ENCODE data around the gene RRP9.

RRP9 gene

DNA sequence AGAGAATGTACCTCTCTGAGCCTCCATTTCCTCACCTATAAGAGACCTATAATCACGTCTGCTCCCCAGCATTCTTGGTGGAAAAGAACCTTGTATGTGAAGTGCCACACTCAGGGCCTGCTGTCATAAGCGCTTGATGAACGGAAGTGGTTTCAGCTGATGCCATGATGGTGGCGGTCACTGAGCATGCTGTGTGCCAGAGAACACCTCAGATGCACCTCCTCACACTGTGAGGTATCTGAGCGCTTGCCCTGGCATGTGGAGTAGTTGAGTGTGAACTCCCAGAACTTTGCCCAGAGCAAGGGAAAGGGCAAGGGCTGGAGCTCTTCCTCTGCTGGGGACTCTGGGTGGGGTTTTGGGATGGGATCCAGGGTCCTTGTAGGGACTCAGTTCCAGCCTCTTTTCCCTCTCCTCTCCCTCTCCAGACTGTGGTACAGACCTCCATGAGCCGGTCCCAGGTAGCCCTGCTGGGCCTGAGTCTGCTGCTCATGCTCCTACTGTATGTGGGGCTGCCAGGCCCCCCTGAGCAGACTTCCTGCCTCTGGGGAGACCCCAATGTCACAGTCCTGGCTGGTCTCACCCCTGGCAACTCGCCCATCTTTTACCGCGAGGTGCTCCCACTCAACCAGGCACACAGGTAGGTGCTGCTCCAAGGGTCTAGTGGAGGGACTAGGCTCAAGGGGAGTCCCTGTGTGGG, 35.9 kb upstream of the RRP9 start:
- H3K4me3 ChIP-seq (ENCODE audit: low read length): no peak overlapping the region
- TF ChIP-seq, protein P1, sequence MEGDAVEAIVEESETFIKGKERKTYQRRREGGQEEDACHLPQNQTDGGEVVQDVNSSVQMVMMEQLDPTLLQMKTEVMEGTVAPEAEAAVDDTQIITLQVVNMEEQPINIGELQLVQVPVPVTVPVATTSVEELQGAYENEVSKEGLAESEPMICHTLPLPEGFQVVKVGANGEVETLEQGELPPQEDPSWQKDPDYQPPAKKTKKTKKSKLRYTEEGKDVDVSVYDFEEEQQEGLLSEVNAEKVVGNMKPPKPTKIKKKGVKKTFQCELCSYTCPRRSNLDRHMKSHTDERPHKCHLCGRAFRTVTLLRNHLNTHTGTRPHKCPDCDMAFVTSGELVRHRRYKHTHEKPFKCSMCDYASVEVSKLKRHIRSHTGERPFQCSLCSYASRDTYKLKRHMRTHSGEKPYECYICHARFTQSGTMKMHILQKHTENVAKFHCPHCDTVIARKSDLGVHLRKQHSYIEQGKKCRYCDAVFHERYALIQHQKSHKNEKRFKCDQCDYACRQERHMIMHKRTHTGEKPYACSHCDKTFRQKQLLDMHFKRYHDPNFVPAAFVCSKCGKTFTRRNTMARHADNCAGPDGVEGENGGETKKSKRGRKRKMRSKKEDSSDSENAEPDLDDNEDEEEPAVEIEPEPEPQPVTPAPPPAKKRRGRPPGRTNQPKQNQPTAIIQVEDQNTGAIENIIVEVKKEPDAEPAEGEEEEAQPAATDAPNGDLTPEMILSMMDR (IDR thresholded peaks at IDR 0.05; ENCODE audit: insufficient read depth, low read depth, low read length, missing control alignments): no peak
- peak; percentile 55 for DNase-seq (ENCODE audit: low read depth)

DNA sequence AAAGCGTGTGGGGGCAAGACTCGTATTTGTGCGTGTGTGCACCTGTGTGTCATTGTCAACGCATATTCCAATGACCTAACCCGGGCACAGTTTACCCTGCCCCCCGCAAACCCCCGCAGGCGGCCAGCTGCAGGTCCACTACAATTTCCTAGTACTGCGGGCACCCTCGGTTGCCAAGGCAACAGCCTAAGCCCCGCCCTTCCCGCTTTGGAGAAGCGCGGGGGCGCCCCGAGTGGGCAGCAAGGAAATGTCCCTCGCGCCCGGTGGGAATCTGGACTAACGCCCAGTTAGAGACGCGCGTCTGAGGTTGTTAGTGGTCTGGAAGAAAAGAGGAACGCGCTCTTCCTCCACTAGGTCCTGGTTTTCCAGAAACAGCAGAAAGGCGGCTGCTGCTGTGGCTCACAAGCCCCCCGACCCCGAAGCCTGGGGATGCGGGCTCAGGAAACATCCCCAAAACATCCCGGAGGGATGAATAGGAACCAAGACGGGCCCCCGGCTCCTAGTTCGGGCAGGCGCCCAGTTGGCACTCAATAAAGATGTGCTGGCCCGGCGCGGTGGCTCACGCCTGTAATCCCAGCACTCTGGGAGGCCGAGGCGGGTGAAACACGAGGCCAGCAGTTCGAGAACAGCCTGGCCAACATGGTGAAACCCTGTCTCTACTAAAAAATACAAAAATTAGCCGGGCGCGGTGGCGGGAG, 34.3 kb upstream of the RRP9 start:
- H3K4me3 ChIP-seq (ENCODE audit: low read length): no peak overlapping the region
- TF ChIP-seq, protein P1 (IDR thresholded peaks at IDR 0.05; ENCODE audit: insufficient read depth, low read depth, low read length, missing control alignments): no peak
- DNase-seq (ENCODE audit: low read depth): no peak

DNA sequence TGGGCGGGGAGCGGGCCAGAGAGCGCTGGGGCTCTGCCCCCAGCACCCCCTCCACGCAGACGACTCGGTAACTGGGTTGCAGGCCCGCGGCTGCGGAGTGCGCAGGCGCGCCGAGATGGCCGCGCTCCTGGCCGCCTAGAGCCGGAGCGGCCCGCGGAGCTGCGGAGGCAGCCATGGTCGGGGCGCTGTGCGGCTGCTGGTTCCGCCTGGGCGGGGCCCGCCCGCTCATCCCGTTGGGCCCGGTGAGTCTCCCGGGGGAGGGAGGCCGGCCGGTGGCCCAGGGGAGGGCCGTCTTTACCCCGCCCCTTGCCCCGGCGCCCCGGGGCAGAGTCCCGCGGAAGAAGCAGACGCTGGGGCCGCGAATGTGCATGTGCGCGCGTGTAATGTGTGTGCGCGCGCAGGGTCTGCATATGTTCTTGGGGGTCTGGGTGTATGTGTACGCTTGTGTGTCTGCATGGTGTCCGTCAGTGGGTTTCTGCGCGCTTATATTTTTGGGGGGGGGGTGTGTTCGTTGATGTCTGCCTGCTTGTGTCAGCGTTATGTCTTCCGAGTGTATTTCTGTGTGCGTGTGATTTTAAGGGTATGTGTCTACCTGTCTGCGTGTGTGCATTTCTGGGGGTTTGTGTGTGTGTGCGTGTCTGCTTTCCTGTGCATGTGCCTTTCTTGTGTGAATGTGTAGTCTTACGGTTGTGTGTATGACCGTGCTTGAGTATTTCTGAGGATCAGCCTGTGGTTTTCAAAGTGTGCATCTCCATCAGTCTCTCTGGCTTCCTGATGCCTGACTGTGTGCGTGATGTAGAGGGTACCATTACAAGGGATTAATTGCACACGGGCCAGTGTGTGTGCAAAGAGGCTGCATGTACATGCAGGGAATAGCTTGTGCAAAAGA, 33.5 kb upstream of the RRP9 start, which contains the start of gene ABHD14A:
Gene ABHD14A, plus strand, starts transcription at position 102 of the 889 bp plus-strand sequence. Its CDS starts 72 bp downstream, at position 174.
- DNase-seq (ENCODE audit: low read depth): peak; percentile 77
- H3K4me3 ChIP-seq (ENCODE audit: low read length): peak within 1 kb of the TSS; percentile 89
- TF ChIP-seq, protein P1 (IDR thresholded peaks at IDR 0.05; ENCODE audit: insufficient read depth, low read depth, low read length, missing control alignments): no peak

DNA sequence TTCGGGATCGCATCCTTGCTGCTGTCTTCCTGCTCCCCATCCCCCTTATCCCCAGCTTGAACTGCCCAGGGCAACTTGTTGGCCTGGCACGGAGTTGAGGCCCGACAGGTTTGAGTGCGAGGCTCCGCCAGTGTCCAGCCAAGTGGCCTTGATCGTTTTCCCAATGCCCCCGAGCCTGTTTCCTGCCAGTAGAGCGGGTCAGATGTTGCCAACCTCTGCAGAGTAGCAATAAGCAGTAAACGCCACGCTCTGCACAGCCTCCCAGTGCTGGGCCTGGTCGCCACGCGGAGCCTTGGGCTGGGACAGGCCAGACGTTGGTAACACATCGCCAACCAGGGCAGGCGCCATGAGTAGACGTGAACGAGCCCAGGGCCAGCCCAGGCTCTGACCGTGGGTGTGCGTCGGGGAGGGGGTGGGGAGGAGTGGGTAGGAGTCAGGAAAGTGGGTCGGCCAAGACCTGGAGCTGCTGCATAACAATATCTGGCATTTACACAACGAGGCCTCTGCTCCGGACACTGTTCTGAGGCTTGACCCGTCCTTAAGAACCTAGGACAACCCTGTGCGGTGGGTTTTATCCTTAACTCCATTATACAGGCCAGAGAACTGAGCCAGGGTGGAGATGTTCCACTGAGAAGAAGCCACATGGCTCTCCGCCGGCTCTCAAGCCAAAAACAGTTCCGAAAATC, 32.7 kb upstream of the RRP9 start:
- peak overlapping the region; percentile 89 for H3K4me3 ChIP-seq (ENCODE audit: low read length)
- DNase-seq (ENCODE audit: low read depth): no peak
- TF ChIP-seq, protein P1 (IDR thresholded peaks at IDR 0.05; ENCODE audit: insufficient read depth, low read depth, low read length, missing control alignments): no peak

DNA sequence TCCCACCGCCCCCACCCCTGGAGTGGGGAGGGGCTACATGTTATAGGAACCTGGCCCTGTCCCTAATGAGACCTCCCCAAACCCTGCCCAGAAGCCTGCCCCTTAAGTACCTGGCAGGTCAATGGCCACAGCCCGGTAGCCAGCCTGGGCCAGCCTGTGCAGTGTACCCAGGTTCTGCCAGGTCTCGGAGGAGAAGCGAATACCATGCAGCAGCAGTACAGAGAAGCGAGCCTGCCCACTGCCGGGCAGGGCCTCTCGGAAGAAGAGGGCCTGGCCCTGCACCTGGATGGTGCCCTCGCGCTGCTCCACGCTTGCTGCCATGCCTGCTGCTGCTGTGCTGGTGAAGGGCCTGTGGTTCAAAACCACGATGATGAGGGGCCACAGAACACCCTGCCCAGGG, 29.6 kb upstream of the RRP9 start:
- H3K4me3 ChIP-seq (ENCODE audit: low read length): no peak overlapping the region
- TF ChIP-seq, protein P1 (IDR thresholded peaks at IDR 0.05; ENCODE audit: insufficient read depth, low read depth, low read length, missing control alignments): no peak
- no peak for DNase-seq (ENCODE audit: low read depth)

DNA sequence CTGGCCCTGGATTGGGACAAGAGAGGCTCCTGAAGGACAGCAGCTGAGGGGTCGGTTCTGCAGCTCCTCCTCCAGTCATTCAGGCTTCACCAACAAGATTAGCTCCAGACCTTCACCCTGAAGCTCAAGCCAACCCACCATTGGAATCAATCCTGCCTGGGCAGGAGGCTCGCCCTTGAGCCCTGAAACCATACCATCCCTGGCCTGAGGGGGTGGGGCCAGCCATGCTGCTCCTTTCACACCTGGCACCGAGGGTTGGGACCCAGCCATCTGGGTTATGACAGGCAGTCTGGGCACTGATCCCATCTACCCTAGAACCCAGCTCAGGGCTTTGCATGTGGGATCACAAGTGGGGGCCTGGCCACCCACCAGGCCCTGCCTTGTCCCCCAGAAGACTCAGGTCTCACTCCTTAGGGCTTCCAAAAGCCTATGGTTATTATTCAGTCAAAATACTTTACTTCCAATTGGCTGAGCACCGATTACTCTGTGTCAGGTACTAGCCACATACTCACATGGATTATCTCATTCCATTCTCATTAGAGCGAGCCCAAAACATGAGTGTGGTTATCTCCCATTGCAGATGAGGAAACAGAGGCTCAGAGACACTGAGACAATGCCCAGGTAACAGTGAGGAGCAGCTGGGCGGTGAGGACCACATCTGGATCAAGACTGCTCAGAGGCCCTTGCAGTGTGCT, 29.0 kb upstream of the RRP9 start:
- H3K4me3 ChIP-seq (ENCODE audit: low read length): no peak overlapping the region
- TF ChIP-seq, protein P1 (IDR thresholded peaks at IDR 0.05; ENCODE audit: insufficient read depth, low read depth, low read length, missing control alignments): no peak
- peak; percentile 49 for DNase-seq (ENCODE audit: low read depth)

Data from epithelial cell of esophagus (primary cell).